Panc1 (cell line): ENCODE measurements around the gene CFAP43. TPM values are rescaled to one million over a fixed set of nuclear protein-coding genes. Genes with fewer than 3 reads are reported as not detected.

Source experiments
- ATAC-seq: fragments of 200-7000 bp; cut with Tn5 transposase; 2 replicates; pipeline ENCODE4 v1.9.1; 2020; ENCODE audit warnings: mild to moderate bottlenecking, moderate library complexity
- BruUV-seq: library from RNA; stranded (reverse); fragments of 400-500 nt; replicated peaks from 2 replicates; lab custom pipeline; 2021; lab: Mats Ljungman, UMichigan
- CTCF ChIA-PET: fragments of 300-600 bp; sonication (Branson Sonifier 250); formaldehyde crosslinking; loops from one replicate; lab custom pipeline; 2022; ENCODE audit warnings: antibody characterized with exemption; lab: Charles Lee
- POLR2A ChIA-PET: fragments of 300-600 bp; sonication (Branson Sonifier 250); formaldehyde crosslinking; loops from one replicate; lab custom pipeline; 2022; ENCODE audit warnings: antibody characterized with exemption; lab: Charles Lee
- DNase-seq: peaks from one replicate; pipeline ENCODE4 v3.0.0-alpha.2; 2010; ENCODE audit warnings: low read depth, low spot score
- H3K27ac ChIP-seq: 2 replicates; pipeline ENCODE4 v1.5.1; 2011; ENCODE audit warnings: mild to moderate bottlenecking, low read length, inconsistent platforms
- H3K27me3 ChIP-seq: fragments of 200-500 bp; sonication (Bioruptor generic); 2 replicates; pipeline ENCODE4 v1.6.0; 2014; ENCODE audit warnings: low read length, inconsistent platforms; ENCODE audit not compliant: control insufficient read depth, insufficient read depth
- H3K36me3 ChIP-seq: fragments of 200-500 bp; sonication (Bioruptor generic); 2 replicates; pipeline ENCODE4 v1.5.1; 2014; ENCODE audit warnings: inconsistent platforms, mild to moderate bottlenecking, low read length, moderate library complexity; ENCODE audit not compliant: control insufficient read depth, insufficient read depth
- H3K4me1 ChIP-seq: 2 replicates; pipeline ENCODE4 v1.5.1; 2011; ENCODE audit warnings: inconsistent platforms, mild to moderate bottlenecking, low read length, moderate library complexity; ENCODE audit not compliant: control insufficient read depth, insufficient read depth
- H3K4me3 ChIP-seq, 2 experiments: 2 replicates each; pipeline ENCODE4 v1.5.1; 2011 to 2012; ENCODE audit warnings: low read depth in 2 of 2, low read length in 2 of 2, mild to moderate bottlenecking in 2 of 2, inconsistent platforms in 1 of 2, moderate library complexity in 1 of 2
- H3K9me3 ChIP-seq: fragments of 200-500 bp; sonication (Bioruptor generic); 2 replicates; pipeline ENCODE4 v1.5.1; 2014; ENCODE audit warnings: low read depth, mild to moderate bottlenecking, inconsistent platforms, low read length, moderate library complexity; ENCODE audit not compliant: control insufficient read depth, insufficient read depth
- POLR2AphosphoS5 ChIP-seq: IDR thresholded peaks from 2 replicates; pipeline ENCODE4 v1.6.1; 2012; ENCODE audit warnings: mild to moderate bottlenecking, low read depth, low read length, moderate library complexity
- SIN3A ChIP-seq: IDR thresholded peaks from 2 replicates; pipeline ENCODE4 v1.6.1; 2012; ENCODE audit warnings: low read depth, mild to moderate bottlenecking, low read length, moderate library complexity, borderline replicate concordance; ENCODE audit not compliant: insufficient read depth
- TCF7L2 ChIP-seq: IDR thresholded peaks from 2 replicates; pipeline ENCODE4 v1.6.1; 2011; ENCODE audit warnings: mild to moderate bottlenecking, low read depth, low read length, inconsistent platforms
- in situ Hi-C: cut with HindIII; loops from 2 replicates; pipeline ENCODE4 v1.10.0; 2016; ENCODE audit warnings: low sequenced_read_pairs, low pct_unique_long_range_greater_than_20kb
- intact Hi-C: fragments of 100-400 bp; cut with micrococcal nuclease; formaldehyde crosslinking; loops from one replicate; pipeline ENCODE4 v1.10.0; 2022; ENCODE audit not compliant: unreplicated experiment
- total RNA-seq: library from RNA; stranded (reverse); gene quantifications from one replicate; pipeline ENCODE4 v1.2.1, GENCODE V29; 2021; ENCODE audit not compliant: unreplicated experiment
- TF ChIP-seq, protein P1 (sequence below), 2 experiments: IDR thresholded peaks; 2 replicates each; pipeline ENCODE4 v1.6.1; 2011 to 2012; ENCODE audit warnings: low read depth in 2 of 2, control low read depth in 1 of 2, low read length in 1 of 2, mild to moderate bottlenecking in 1 of 2, moderate library complexity in 1 of 2; ENCODE audit not compliant: insufficient read depth in 1 of 2
- TF ChIP-seq, protein P2 (sequence below): fragments of 450-650 bp; IDR thresholded peaks from 2 replicates; pipeline ENCODE4 v1.5.1; 2017; ENCODE audit warnings: mild to moderate bottlenecking

Gene CFAP43
- total RNA-seq, 1 experiment from 2014 or later: 0.21 TPM

GRCh38 chr10:104268713-104269645 is 36.8 kb upstream of the CFAP43 start, which contains the start of gene GSTO2:
TSS of gene GSTO2 (plus strand) at chr10:104269184. CDS start at chr10:104274916, 5,732 bp downstream.
- Histone ChIP-seq H3K27ac (peak within 1 kb of the TSS; percentile 100), H3K4me3 (peak within 1 kb of the TSS; percentile 62 to 91), H3K27me3 (no peaks in the 10 kb centered on the region), H3K9me3 (no peaks in the 10 kb centered on the region), H3K4me1 (peaks cover 13% of the 10 kb centered on the region), H3K36me3 (peaks cover 33% of the 10 kb centered on the region)
- ChIA-PET CTCF (no interaction called here), POLR2A (no interaction called here)
- in situ Hi-C loops: no loop called here
- TF ChIP-seq POLR2AphosphoS5: peak; percentile 97
- no peak; the same call in 1 of the 2 replicates for TF ChIP-seq SIN3A
- TF ChIP-seq, protein P1, sequence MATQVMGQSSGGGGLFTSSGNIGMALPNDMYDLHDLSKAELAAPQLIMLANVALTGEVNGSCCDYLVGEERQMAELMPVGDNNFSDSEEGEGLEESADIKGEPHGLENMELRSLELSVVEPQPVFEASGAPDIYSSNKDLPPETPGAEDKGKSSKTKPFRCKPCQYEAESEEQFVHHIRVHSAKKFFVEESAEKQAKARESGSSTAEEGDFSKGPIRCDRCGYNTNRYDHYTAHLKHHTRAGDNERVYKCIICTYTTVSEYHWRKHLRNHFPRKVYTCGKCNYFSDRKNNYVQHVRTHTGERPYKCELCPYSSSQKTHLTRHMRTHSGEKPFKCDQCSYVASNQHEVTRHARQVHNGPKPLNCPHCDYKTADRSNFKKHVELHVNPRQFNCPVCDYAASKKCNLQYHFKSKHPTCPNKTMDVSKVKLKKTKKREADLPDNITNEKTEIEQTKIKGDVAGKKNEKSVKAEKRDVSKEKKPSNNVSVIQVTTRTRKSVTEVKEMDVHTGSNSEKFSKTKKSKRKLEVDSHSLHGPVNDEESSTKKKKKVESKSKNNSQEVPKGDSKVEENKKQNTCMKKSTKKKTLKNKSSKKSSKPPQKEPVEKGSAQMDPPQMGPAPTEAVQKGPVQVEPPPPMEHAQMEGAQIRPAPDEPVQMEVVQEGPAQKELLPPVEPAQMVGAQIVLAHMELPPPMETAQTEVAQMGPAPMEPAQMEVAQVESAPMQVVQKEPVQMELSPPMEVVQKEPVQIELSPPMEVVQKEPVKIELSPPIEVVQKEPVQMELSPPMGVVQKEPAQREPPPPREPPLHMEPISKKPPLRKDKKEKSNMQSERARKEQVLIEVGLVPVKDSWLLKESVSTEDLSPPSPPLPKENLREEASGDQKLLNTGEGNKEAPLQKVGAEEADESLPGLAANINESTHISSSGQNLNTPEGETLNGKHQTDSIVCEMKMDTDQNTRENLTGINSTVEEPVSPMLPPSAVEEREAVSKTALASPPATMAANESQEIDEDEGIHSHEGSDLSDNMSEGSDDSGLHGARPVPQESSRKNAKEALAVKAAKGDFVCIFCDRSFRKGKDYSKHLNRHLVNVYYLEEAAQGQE (IDR thresholded peaks at IDR 0.05; ENCODE audit: insufficient read depth in 1 of 2, low read depth in 2 of 2, low read length in 1 of 2): no peak
- TF ChIP-seq, protein P2, sequence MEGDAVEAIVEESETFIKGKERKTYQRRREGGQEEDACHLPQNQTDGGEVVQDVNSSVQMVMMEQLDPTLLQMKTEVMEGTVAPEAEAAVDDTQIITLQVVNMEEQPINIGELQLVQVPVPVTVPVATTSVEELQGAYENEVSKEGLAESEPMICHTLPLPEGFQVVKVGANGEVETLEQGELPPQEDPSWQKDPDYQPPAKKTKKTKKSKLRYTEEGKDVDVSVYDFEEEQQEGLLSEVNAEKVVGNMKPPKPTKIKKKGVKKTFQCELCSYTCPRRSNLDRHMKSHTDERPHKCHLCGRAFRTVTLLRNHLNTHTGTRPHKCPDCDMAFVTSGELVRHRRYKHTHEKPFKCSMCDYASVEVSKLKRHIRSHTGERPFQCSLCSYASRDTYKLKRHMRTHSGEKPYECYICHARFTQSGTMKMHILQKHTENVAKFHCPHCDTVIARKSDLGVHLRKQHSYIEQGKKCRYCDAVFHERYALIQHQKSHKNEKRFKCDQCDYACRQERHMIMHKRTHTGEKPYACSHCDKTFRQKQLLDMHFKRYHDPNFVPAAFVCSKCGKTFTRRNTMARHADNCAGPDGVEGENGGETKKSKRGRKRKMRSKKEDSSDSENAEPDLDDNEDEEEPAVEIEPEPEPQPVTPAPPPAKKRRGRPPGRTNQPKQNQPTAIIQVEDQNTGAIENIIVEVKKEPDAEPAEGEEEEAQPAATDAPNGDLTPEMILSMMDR: no peak
- TF ChIP-seq TCF7L2: no peak
- peak; percentile 99 for ATAC-seq
- BruUV-seq: no TSS peak
- intact Hi-C loops: no loop called here
- DNase-seq: peak; percentile 88

GRCh38 chr10:104268405-104268712 is 36.2 kb upstream of the CFAP43 start:
- peak overlapping the region; percentile 88 for H3K27ac ChIP-seq
- intact Hi-C loops (no loop called here), in situ Hi-C loops (no loop called here)
- H3K9me3 ChIP-seq: no peaks in the 10 kb centered on the region
- BruUV-seq: no TSS peak
- H3K27me3 ChIP-seq: no peaks in the 10 kb centered on the region
- peak overlapping the region; percentile 62 to 91 for H3K4me3 ChIP-seq
- ChIA-PET CTCF (no interaction called here), POLR2A (no interaction called here)
- ATAC-seq (peak; percentile 20), DNase-seq (no peak)
- peaks cover 40% of the 10 kb centered on the region for H3K36me3 ChIP-seq
- TF ChIP-seq, protein P2: no peak
- TF ChIP-seq POLR2AphosphoS5: no peak
- TF ChIP-seq, protein P1 (IDR thresholded peaks at IDR 0.05; ENCODE audit: insufficient read depth in 1 of 2, low read depth in 2 of 2, low read length in 1 of 2): no peak
- TF ChIP-seq SIN3A: no peak
- TF ChIP-seq TCF7L2: no peak
- H3K4me1 ChIP-seq: peaks cover 13% of the 10 kb centered on the region
